Measurements from ENCODE around the gene ALDH3B1.

The ALDH3B1 gene

DNA sequence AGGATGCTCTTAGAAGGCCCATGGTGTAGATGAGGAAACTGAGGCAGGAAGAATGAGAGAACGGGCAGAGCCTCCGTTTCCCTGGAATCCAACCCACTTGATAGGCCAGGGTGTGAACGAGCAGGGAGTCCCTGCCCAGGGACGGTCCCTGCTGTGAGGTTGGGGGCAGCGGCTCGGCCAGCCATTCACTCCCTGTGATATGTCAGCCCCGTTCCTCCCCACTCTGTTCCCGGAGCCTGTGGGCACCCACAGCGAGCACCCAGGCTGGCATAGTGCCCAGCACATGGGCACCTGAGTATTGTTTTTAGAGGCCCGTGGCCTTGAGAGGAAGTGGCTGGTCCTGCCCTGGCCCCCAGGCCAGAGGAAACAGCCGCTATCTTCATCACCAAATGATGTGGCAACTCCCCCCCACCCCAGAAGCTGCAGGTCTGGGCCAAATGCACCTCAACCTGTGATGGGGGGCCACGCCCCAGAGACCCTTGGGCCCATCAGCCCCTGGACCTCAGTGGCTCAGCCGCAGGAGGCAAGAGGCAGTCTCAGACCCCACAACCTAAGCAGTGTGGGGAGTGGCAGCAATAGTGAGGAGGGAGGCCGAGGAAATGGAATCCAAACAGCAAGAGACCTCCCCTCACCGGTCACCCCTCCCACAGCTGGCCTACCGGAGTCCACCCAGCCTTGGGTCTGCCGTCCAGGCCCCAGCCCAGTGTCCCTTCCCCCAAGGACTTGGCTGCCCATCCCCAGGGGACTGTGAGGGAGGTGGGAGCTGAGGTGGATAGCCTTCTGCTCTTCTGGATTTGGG, 2.1 kb downstream of the ALDH3B1 start:
- H3K4me3 ChIP-seq (replicated peaks in 1 of 2; ENCODE audit: low read depth in 2 of 2, low read length in 2 of 2) = no peak overlapping the region
- TF ChIP-seq, protein P1, sequence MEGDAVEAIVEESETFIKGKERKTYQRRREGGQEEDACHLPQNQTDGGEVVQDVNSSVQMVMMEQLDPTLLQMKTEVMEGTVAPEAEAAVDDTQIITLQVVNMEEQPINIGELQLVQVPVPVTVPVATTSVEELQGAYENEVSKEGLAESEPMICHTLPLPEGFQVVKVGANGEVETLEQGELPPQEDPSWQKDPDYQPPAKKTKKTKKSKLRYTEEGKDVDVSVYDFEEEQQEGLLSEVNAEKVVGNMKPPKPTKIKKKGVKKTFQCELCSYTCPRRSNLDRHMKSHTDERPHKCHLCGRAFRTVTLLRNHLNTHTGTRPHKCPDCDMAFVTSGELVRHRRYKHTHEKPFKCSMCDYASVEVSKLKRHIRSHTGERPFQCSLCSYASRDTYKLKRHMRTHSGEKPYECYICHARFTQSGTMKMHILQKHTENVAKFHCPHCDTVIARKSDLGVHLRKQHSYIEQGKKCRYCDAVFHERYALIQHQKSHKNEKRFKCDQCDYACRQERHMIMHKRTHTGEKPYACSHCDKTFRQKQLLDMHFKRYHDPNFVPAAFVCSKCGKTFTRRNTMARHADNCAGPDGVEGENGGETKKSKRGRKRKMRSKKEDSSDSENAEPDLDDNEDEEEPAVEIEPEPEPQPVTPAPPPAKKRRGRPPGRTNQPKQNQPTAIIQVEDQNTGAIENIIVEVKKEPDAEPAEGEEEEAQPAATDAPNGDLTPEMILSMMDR (IDR thresholded peaks at IDR 0.05; ENCODE audit: low read depth, low read length) = no peak
- no peak for DNase-seq (ENCODE audit: low read depth in 2 of 2)

DNA sequence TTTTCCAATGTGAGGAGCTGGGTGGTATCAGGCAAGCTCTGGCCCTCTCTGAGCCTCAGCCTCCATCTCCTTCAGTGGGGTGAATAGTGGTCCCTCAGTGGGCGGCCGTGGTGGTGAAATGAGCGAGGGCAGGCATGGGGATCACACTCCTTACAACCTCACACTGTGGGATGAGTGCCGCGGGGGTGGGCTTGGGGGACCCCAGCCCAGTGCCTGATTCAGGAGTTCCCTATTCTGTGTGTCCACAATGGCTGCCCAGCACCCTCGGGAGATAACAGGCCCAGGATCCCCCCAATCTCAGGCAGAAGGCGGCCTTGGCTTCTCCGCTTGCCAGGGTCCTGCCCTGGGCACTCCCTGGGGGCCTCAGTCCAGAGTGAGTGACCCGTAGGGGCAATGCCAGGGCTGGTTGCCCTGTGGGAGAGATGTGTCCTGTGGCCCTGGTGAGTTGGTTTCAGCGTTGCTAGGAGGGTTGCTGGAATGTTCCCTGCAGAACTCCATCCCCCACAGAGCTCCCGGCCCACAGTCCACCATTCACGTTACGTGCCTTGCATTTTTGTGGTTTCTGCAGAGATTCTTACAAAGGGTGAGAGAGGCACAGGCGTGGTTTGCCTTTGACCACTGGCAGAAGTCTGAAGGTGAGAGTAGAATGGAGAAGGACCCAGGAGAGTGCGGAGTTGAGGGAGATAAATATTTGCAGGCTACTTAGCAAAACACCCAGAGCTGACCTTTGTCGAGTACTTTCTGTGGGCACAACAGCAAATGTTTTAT, 2.9 kb downstream of the ALDH3B1 start:
- no peak overlapping the region for H3K4me3 ChIP-seq (replicated peaks in 1 of 2; ENCODE audit: low read depth in 2 of 2, low read length in 2 of 2)
- DNase-seq (ENCODE audit: low read depth in 2 of 2) = peak; percentile 97 to 98

DNA sequence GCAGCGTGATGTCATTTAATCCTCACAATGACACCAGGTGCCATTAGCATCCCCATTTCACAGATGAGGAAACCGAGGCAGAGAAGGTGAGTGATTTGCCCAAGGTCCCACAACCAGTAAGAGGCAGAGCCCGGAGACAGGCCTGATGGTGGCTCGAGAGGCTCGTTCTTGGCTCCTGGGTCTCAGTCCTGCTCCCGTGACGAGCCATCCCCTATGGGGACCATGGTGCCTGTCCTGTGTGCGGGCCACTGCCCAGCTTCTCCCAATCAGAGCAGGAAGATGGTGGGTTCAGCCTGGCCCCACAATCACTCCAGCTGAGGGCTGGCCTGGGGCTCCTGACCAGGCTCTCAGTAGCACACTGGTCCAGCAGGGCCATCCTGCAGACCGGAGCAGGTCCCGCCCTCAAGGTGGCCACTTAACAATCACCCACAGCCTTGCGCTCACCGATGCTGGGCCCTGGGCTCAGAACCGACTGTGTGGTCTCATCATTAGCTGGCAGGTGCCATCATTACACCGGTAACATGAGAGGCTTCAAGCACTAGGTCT, 3.6 kb downstream of the ALDH3B1 start:
- DNase-seq (ENCODE audit: low read depth in 2 of 2) = no peak
- H3K4me3 ChIP-seq (replicated peaks in 1 of 2; ENCODE audit: low read depth in 2 of 2, low read length in 2 of 2) = no peak overlapping the region
- TF ChIP-seq, protein P1 (IDR thresholded peaks at IDR 0.05; ENCODE audit: low read depth, low read length) = no peak

More for the DNA sequence above, 2.9 kb downstream of the ALDH3B1 start:
- TF ChIP-seq, protein P1 (IDR thresholded peaks at IDR 0.05; ENCODE audit: low read depth, low read length) = no peak

DNA sequence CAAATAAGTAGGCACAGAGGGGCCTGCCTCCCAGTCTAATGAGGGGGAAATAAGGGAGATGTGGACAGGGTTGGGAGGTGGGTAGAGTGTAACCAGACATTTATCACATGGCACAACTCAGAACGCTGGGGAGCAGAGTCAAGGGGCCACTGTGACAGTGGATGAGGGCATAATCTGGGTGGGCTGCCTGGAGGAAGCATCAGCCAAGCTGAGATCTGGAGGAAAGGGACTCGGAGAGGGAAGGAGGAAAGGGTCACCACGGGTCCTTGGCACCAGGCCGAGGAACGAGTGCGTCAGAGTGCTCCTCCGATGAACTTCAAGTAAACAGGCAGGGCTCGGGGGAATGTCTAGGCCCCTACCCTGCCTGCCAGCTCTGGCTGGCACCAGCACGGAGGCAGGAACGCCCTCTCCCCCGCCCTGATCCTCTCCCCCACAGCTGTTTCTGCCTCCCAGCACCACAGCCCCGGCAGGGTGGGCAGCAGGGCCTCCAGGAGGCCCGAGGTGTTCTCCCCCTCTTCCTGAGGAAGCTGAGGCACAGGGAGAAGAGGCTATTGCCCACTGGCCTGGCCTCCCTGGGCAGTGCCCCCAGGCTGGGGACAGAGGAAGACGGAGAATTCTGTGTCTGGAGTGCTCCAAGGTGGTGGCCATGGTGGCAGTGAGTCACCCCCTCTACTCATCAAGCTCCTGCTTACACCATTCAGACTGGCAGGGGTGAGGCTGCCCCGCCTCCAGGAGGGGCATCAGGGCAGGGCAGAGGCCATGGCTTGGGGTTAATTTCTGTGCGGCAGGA, 4.2 kb downstream of the ALDH3B1 start:
- no peak overlapping the region for H3K4me3 ChIP-seq (replicated peaks in 1 of 2; ENCODE audit: low read depth in 2 of 2, low read length in 2 of 2)
- TF ChIP-seq, protein P1 (IDR thresholded peaks at IDR 0.05; ENCODE audit: low read depth, low read length) = no peak

DNA sequence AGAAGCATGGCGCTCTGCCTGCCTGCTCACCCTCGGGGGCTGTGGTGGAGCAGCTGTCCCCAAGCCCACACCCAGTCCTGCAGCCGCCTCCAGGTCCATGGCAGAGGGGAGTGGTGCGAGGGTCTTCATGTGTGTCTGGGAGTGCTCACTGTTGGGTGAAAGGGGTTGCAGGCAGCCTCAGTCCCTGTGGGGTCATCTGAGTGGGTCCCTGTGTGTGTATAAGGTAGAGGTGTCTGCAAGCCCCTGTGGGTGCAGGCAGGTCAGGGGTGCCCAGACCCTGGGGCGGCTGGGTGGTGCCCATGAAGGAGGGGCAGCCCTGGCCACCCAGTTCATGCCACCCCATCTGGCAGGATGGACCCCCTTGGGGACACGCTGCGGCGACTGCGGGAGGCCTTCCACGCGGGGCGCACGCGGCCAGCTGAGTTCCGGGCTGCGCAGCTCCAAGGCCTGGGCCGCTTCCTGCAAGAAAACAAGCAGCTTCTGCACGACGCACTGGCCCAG, 4.9 kb downstream of the ALDH3B1 start:
- H3K4me3 ChIP-seq (replicated peaks in 1 of 2; ENCODE audit: low read depth in 2 of 2, low read length in 2 of 2) = no peak overlapping the region
- TF ChIP-seq, protein P1 (IDR thresholded peaks at IDR 0.05; ENCODE audit: low read depth, low read length) = no peak
- DNase-seq (ENCODE audit: low read depth in 2 of 2) = no peak

More for the DNA sequence above, 4.2 kb downstream of the ALDH3B1 start:
- DNase-seq (ENCODE audit: low read depth in 2 of 2) = peak; percentile 84 to 92

DNA sequence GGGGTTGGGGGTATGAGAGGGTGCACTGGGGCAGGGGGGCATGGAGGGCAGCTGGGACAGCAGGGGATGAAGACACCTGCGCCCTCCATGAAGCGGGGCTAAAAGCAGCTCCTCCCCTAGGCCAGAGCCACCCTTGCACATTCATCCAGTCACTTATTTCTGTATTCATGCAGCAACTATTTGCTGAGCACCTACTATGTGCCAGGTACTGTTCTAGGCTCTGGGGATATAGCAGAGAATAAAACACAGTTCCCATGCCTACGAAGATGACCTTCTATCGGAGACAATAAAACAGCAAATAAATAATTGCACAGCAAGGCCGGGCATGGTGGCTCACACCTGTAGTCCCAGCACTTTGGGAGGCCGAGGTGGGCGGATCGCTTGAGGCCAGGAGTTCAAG, 5.3 kb downstream of the ALDH3B1 start:
- H3K4me3 ChIP-seq (replicated peaks in 1 of 2; ENCODE audit: low read depth in 2 of 2, low read length in 2 of 2) = no peak overlapping the region
- no peak for DNase-seq (ENCODE audit: low read depth in 2 of 2)
- TF ChIP-seq, protein P1 (IDR thresholded peaks at IDR 0.05; ENCODE audit: low read depth, low read length) = no peak

All from cardiac fibroblast (primary cell).